K562 (cell line): Measurements from ENCODE around the gene EPHB6. TPM values are rescaled to one million over a fixed set of nuclear protein-coding genes. Genes with fewer than 3 reads are reported as not detected.

Source experiments
- CGGBP1 ChIP-seq: fragments of 250-450 bp; sonication (Bioruptor Pico); IDR thresholded peaks from 2 replicates; pipeline ENCODE4 v1.9.0; 2021; ENCODE audit warnings: mild to moderate bottlenecking
- GATAD2A ChIP-seq: fragments of 450-650 bp; IDR thresholded peaks from 2 replicates; pipeline ENCODE4 v1.6.1; 2017
- GTF2E2 ChIP-seq: fragments of 200-800 bp; sonication (Bioruptor generic); IDR thresholded peaks from 2 replicates; pipeline ENCODE4 v1.6.1; 2016; ENCODE audit warnings: missing genetic modification characterization, missing compliant biosample characterization
- HDAC1 ChIP-seq, 2 experiments: fragments of 450-650 bp; IDR thresholded peaks; 2 replicates each; pipeline ENCODE4 v1.6.1; 2016 to 2017; ENCODE audit warnings: inconsistent platforms in 1 of 2, mild to moderate bottlenecking in 1 of 2, moderate library complexity in 1 of 2
- HNRNPL ChIP-seq: fragments of 200-400 bp; formaldehyde crosslinking; IDR thresholded peaks from 2 replicates; pipeline ENCODE4 v1.6.1; 2017; ENCODE audit warnings: low read depth, mild to moderate bottlenecking, low read length
- HNRNPUL1 ChIP-seq: fragments of 200-400 bp; formaldehyde crosslinking; IDR thresholded peaks from 2 replicates; pipeline ENCODE4 v1.6.1; 2017; ENCODE audit warnings: low read length
- HOXB6 ChIP-seq: fragments of 250-450 bp; sonication (Bioruptor Pico); IDR thresholded peaks from 2 replicates; pipeline ENCODE4 v1.5.1; 2022; ENCODE audit warnings: mild to moderate bottlenecking, borderline replicate concordance
- LARP7 ChIP-seq: fragments of 450-650 bp; IDR thresholded peaks from 2 replicates; pipeline ENCODE4 v1.6.1; 2016
- MAZ ChIP-seq, 2 experiments: fragments of 450-650 bp in 1 of 2; sonication (generic) in 1 of 2; formaldehyde crosslinking; IDR thresholded peaks in 1 of 2; conservative IDR thresholded peaks in 1 of 2; 2 replicates each; pipeline versions ENCODE4 v1.4.0 to v1.5.0; 2020; ENCODE audit warnings: mild to moderate bottlenecking in 1 of 2, missing genetic modification reagents in 1 of 2
- MCM2 ChIP-seq: fragments of 450-650 bp; IDR thresholded peaks from 2 replicates; pipeline ENCODE4 v1.6.1; 2017; ENCODE audit warnings: low read depth, mild to moderate bottlenecking
- PHF8 ChIP-seq: fragments of 200-600 bp; sonication (generic); IDR thresholded peaks from 2 replicates; pipeline ENCODE4 v1.6.1; 2012; ENCODE audit warnings: mixed run types, mild to moderate bottlenecking, inconsistent platforms, low read length, moderate library complexity, borderline replicate concordance
- SRF ChIP-seq, 2 experiments: fragments of 250-450, 450-650 bp in 1 of 2; sonication (Bioruptor Pico) in 1 of 2; sonication (generic) in 1 of 2; formaldehyde crosslinking; IDR thresholded peaks; 2 replicates each; pipeline versions ENCODE4 v1.5.0 to v1.5.1; 2020 to 2022; ENCODE audit warnings: mild to moderate bottlenecking in 1 of 2, missing genetic modification reagents in 1 of 2
- YY1 ChIP-seq, 3 experiments: IDR thresholded peaks; 2 replicates each; pipeline ENCODE4 v1.6.1; 2011; ENCODE audit warnings: low read length in 2 of 3, mild to moderate bottlenecking in 2 of 3, moderate library complexity in 2 of 3, borderline replicate concordance in 1 of 3, control low read depth in 1 of 3, low read depth in 1 of 3; ENCODE audit not compliant: insufficient read depth in 3 of 3, insufficient replicate concordance in 2 of 3, control insufficient read depth in 1 of 3, insufficient read length in 1 of 3; ENCODE audit errors: extremely low read depth in 1 of 3
- ZFP36 ChIP-seq: fragments of 150-350 bp; IDR thresholded peaks from 2 replicates; pipeline ENCODE4 v1.6.1; 2018; ENCODE audit warnings: low read length, low read depth; ENCODE audit not compliant: partially characterized antibody
- ZNF395 ChIP-seq: fragments of 200-800 bp; sonication (Bioruptor generic); IDR thresholded peaks from 2 replicates; pipeline ENCODE4 v1.6.1; 2017; ENCODE audit warnings: missing genetic modification characterization, missing compliant biosample characterization
- ZNF398 ChIP-seq: fragments of 250-450 bp; sonication (Bioruptor Pico); IDR thresholded peaks from 2 replicates; pipeline ENCODE4 v1.8.0; 2021; ENCODE audit warnings: moderate library complexity, mild to moderate bottlenecking, inconsistent platforms
- ZNF449 ChIP-seq: fragments of 250-450 bp; sonication (Bioruptor Pico); IDR thresholded peaks from 2 replicates; pipeline ENCODE4 v1.8.0; 2022; ENCODE audit warnings: moderate library complexity, mild to moderate bottlenecking, inconsistent platforms
- ZNF740 ChIP-seq, 3 experiments: fragments of 200-800 bp in 1 of 3; sonication (Bioruptor generic) in 1 of 3; sonication (generic) in 1 of 3; formaldehyde crosslinking in 1 of 3; IDR thresholded peaks; 2 replicates each; pipeline versions ENCODE4 v1.6.1 to v1.8.0; 2016 to 2022; ENCODE audit warnings: mild to moderate bottlenecking in 2 of 3, missing compliant biosample characterization in 2 of 3, missing genetic modification characterization in 2 of 3, missing genetic modification reagents in 1 of 3
- polyA plus RNA-seq, 8 experiments: library from polyadenylated mRNA; depleted of rRNA in 4 of 8; stranded (reverse) in 5 of 8; unstranded in 3 of 8; fragments of >200 nt; fragmentation: Nextera tagmentation in 2 of 8; fragmentation: Illumina TruSeq in 1 of 8; extraction: Ambion mirVana in 2 of 8; extraction: Trizol in 1 of 8; gene quantifications; 2 replicates each; pipeline versions ENCODE4 v1.2.1 to v1.2.3, GENCODE V29; 2011 to 2014; ENCODE audit warnings: inconsistent platforms in 1 of 8, missing spikeins in 1 of 8
- total RNA-seq, 7 experiments: library from RNA; depleted of rRNA in 6 of 7; stranded (reverse); fragments of >200 nt in 6 of 7; fragmentation: Illumina TruSeq in 2 of 7; extraction: Trizol in 2 of 7; gene quantifications; 2 replicates each; pipeline versions ENCODE4 v1.2.1 to v1.2.3, GENCODE V29; 2011 to 2021; ENCODE audit warnings: low replicate concordance in 1 of 7

EPHB6 gene
- total and polyA plus RNA-seq, 9 of the 15 experiments (the other 6 are each of a cell fraction or from before 2014, with no cell fraction given), result 1.4 to 123 (median 7.6) TPM

- peak; percentile 62; the same call in 1 of the 2 replicates for TF ChIP-seq PHF8
- TF ChIP-seq HNRNPUL1, result no peak
- no peak for TF ChIP-seq GTF2E2 (tag)
- TF ChIP-seq ZFP36, result no peak
- TF ChIP-seq MAZ (CRISPR knock-in tag; conservative IDR thresholded peaks at IDR 0.05 in 1 of 2, IDR thresholded peaks at IDR 0.05 in 1 of 2), result peak in 1 of 2 experiments; percentile 87; a peak in 3 of 4 replicates
- peak; percentile 66; the same call in 1 of the 2 replicates for TF ChIP-seq ZNF740 (CRISPR knock-in tag; IDR thresholded peaks at IDR 0.05)
- 0 out of 4 replicates have a peak, but pooled peaks of 1 of the 2 experiments have one; percentile 21 for TF ChIP-seq ZNF740 (tag; IDR thresholded peaks at IDR 0.05)
- peak in 1 of 2 experiments; percentile 64; a peak in 1 of 4 replicates for TF ChIP-seq HDAC1 (IDR thresholded peaks at IDR 0.05)
- no peak for TF ChIP-seq ZNF395 (CRISPR knock-in tag)
- no peak for TF ChIP-seq GATAD2A
- peak in 1 of 3 experiments; percentile 23 for TF ChIP-seq YY1 (IDR thresholded peaks at IDR 0.05; ENCODE audit: borderline replicate concordance in 1 of 3, control insufficient read depth in 1 of 3, extremely low read depth in 1 of 3, insufficient read depth in 3 of 3, insufficient read length in 1 of 3, insufficient replicate concordance in 2 of 3, low read depth in 1 of 3, low read length in 2 of 3)
- TF ChIP-seq ZNF398 (CRISPR knock-in tag), result no peak
- TF ChIP-seq HOXB6 (CRISPR knock-in tag), result no peak
- TF ChIP-seq LARP7, result 0 out of 2 replicates have a peak, but pooled peaks have one; percentile 22
- TF ChIP-seq SRF (CRISPR knock-in tag; IDR thresholded peaks at IDR 0.05), result peak in 1 of 2 experiments; percentile 55; a peak in 1 of 4 replicates
- no peak for TF ChIP-seq MCM2
- 0 out of 2 replicates have a peak, but pooled peaks have one; percentile 40 for TF ChIP-seq HNRNPL
- TF ChIP-seq ZNF449 (CRISPR knock-in tag), result no peak
- no peak for TF ChIP-seq CGGBP1 (CRISPR knock-in tag)
These were observed at the start of gene EPHB6 (continued) for GRCh38 chr7:142854372-142855113.
